IMR-90 (cell line): Measurements from ENCODE around the gene FBXW8. TPM values are rescaled to one million over a fixed set of nuclear protein-coding genes. Genes with fewer than 3 reads are reported as not detected.

Source experiments
- ATAC-seq: fragments of 200-7000 bp; cut with Tn5 transposase; 2 replicates; pipeline ENCODE4 v1.9.1; 2020; ENCODE audit warnings: low read depth, mild to moderate bottlenecking, moderate library complexity
- BruUV-seq: library from RNA; stranded (reverse); fragments of 400-500 nt; replicated peaks from 2 replicates; lab custom pipeline; 2021; lab: Mats Ljungman, UMichigan
- CTCF ChIA-PET: fragments of 300-600 bp; formaldehyde crosslinking; extraction: SDS; loops from one replicate; lab custom pipeline; 2021; ENCODE audit warnings: antibody characterized with exemption; lab: Yijun Ruan, JAX
- POLR2A ChIA-PET: fragments of 300-600 bp; sonication (Branson Sonifier 250); formaldehyde crosslinking; loops from one replicate; lab custom pipeline; 2022; ENCODE audit warnings: antibody characterized with exemption; ENCODE audit not compliant: unreplicated experiment; lab: Charles Lee
- DNase-seq: peaks from one replicate; pipeline ENCODE4 v3.0.0; 2013
- H2AFZ ChIP-seq: replicated peaks from 2 replicates; pipeline ENCODE3; 2013; ENCODE audit warnings: low read length, mild to moderate bottlenecking; ENCODE audit not compliant: poor library complexity
- H2AK5ac ChIP-seq: 2 replicates; pipeline ENCODE4 v1.6.1; 2013; ENCODE audit warnings: low read depth, low read length, inconsistent platforms
- H2AK9ac ChIP-seq: replicated peaks from 2 replicates; pipeline ENCODE3; 2013; ENCODE audit warnings: mild to moderate bottlenecking, low read depth, low read length, moderate library complexity; ENCODE audit not compliant: poor library complexity
- H2BK120ac ChIP-seq: 2 replicates; pipeline ENCODE4 v1.6.1; 2013; ENCODE audit warnings: low read depth, low read length, inconsistent platforms
- H2BK15ac ChIP-seq: 3 replicates; pipeline ENCODE4 v1.6.1; 2013; ENCODE audit warnings: low read depth, low read length, inconsistent platforms
- H2BK20ac ChIP-seq: 2 replicates; pipeline ENCODE4 v1.6.1; 2013; ENCODE audit warnings: low read depth, mild to moderate bottlenecking, inconsistent platforms, low read length, moderate library complexity
- H2BK5ac ChIP-seq: 2 replicates; pipeline ENCODE4 v1.6.1; 2013; ENCODE audit warnings: mild to moderate bottlenecking, low read depth, low read length, inconsistent platforms; ENCODE audit not compliant: poor library complexity, severe bottlenecking
- H3K14ac ChIP-seq: replicated peaks from 2 replicates; pipeline ENCODE4 v1.6.1; 2013; ENCODE audit warnings: low read depth, low read length, inconsistent platforms
- H3K18ac ChIP-seq: 2 replicates; pipeline ENCODE4 v1.6.1; 2013; ENCODE audit warnings: low read depth, low read length, control low read depth
- H3K23ac ChIP-seq: 2 replicates; pipeline ENCODE4 v1.6.1; 2013; ENCODE audit warnings: low read depth, low read length, inconsistent platforms
- H3K27ac ChIP-seq: 2 replicates; pipeline ENCODE4 v1.5.1; 2013; ENCODE audit warnings: mild to moderate bottlenecking, control low read depth, low read length; ENCODE audit not compliant: insufficient read depth
- H3K27me3 ChIP-seq: 2 replicates; pipeline ENCODE4 v1.6.1; 2013; ENCODE audit warnings: low read length; ENCODE audit not compliant: control insufficient read depth, insufficient read depth
- H3K36me3 ChIP-seq: 2 replicates; pipeline ENCODE4 v1.6.1; 2013; ENCODE audit warnings: low read length, mixed read lengths; ENCODE audit not compliant: control insufficient read depth, insufficient read depth
- H3K4ac ChIP-seq: 2 replicates; pipeline ENCODE4 v1.6.1; 2013; ENCODE audit warnings: low read depth, low read length, inconsistent platforms
- H3K4me1 ChIP-seq: 2 replicates; pipeline ENCODE4 v1.6.1; 2013; ENCODE audit warnings: low read length, mixed read lengths; ENCODE audit not compliant: control insufficient read depth, insufficient read depth
- H3K4me2 ChIP-seq: 2 replicates; pipeline ENCODE4 v1.6.1; 2013; ENCODE audit warnings: low read depth, mild to moderate bottlenecking, control low read depth, low read length, moderate library complexity
- H3K4me3 ChIP-seq: 2 replicates; pipeline ENCODE4 v1.5.1; 2013; ENCODE audit warnings: low read depth, mild to moderate bottlenecking, control low read depth, low read length, moderate library complexity; ENCODE audit not compliant: insufficient read depth
- H3K56ac ChIP-seq: 2 replicates; pipeline ENCODE4 v1.6.1; 2013; ENCODE audit warnings: low read length, inconsistent platforms; ENCODE audit not compliant: insufficient read depth; ENCODE audit errors: extremely low read depth
- H3K79me1 ChIP-seq, 2 experiments: 2 replicates each; pipeline ENCODE4 v1.6.1; 2013; ENCODE audit warnings: low read length in 2 of 2, inconsistent platforms in 1 of 2, low read depth in 1 of 2
- H3K9ac ChIP-seq: 2 replicates; pipeline ENCODE4 v1.6.1; 2013; ENCODE audit warnings: low read depth, low read length, control low read depth
- H3K9me1 ChIP-seq: 2 replicates; pipeline ENCODE4 v1.6.1; 2013; ENCODE audit warnings: low read length, inconsistent platforms; ENCODE audit not compliant: insufficient read depth
- H3K9me3 ChIP-seq: 2 replicates; pipeline ENCODE4 v1.6.1; 2013; ENCODE audit warnings: low read length; ENCODE audit not compliant: control insufficient read depth, insufficient read depth
- H4K20me1 ChIP-seq: 2 replicates; pipeline ENCODE4 v1.6.1; 2013; ENCODE audit warnings: low read length, inconsistent platforms; ENCODE audit not compliant: insufficient read depth
- H4K5ac ChIP-seq: 2 replicates; pipeline ENCODE4 v1.6.1; 2013; ENCODE audit warnings: mild to moderate bottlenecking, low read depth, low read length, control low read depth
- H4K8ac ChIP-seq, 2 experiments: 2 replicates each; pipeline ENCODE4 v1.6.1; 2013; ENCODE audit warnings: low read depth in 2 of 2, low read length in 2 of 2, control low read depth in 1 of 2, inconsistent platforms in 1 of 2
- H4K91ac ChIP-seq: 2 replicates; pipeline ENCODE4 v1.6.1; 2013; ENCODE audit warnings: low read depth, low read length, inconsistent platforms; ENCODE audit not compliant: insufficient read depth
- BHLHE40 ChIP-seq: fragments of 150-350 bp; IDR thresholded peaks from 2 replicates; pipeline ENCODE4 v1.6.1; 2016; ENCODE audit warnings: mild to moderate bottlenecking, low read depth, low read length
- WGBS, 2 experiments: methylation state at CpG; one replicate each; pipeline versions ENCODE4 v1.1.5 to v1.1.7; 2013; ENCODE audit warnings: missing lambda C conversion rate in 2 of 2; ENCODE audit not compliant: insufficient read length in 1 of 2; ENCODE audit errors: extremely low coverage in 2 of 2; 5-methylcytosine and 5-hydroxymethylcytosine counted together
- dilution Hi-C: fragments of 300-500 bp; cut with HindIII; formaldehyde crosslinking; loops from one replicate; pipeline ENCODE4 v1.14.3; 2018; ENCODE audit warnings: low sequenced_read_pairs; ENCODE audit not compliant: unreplicated experiment
- in situ Hi-C: fragments of 300-500 bp; cut with MboI; formaldehyde crosslinking; loops from 3 replicates; pipeline ENCODE4 v1.14.3; 2019; ENCODE audit warnings: low sequenced_read_pairs, inconsistent platforms, mixed read lengths
- intact Hi-C: fragments of 100-400 bp; cut with micrococcal nuclease; formaldehyde crosslinking; loops from 2 replicates; pipeline ENCODE4 v1.10.0; 2022
- polyA plus RNA-seq, 3 experiments: library from polyadenylated mRNA; depleted of rRNA; stranded (reverse); fragments of >200 nt; gene quantifications; 2 replicates each; pipeline ENCODE4 v1.2.3, GENCODE V29; 2012; ENCODE audit warnings: low replicate concordance in 1 of 3
- total RNA-seq: library from RNA; depleted of rRNA; stranded (reverse); fragments of >200 nt; gene quantifications from 2 replicates; pipeline ENCODE4 v1.2.3, GENCODE V29; 2012
- TF ChIP-seq, protein P1 (sequence below): fragments of 150-350 bp; IDR thresholded peaks from 2 replicates; pipeline ENCODE4 v1.6.1; 2016; ENCODE audit warnings: low read depth, mild to moderate bottlenecking, low read length, moderate library complexity, borderline replicate concordance

The FBXW8 gene
- total and polyA plus RNA-seq, 2 of the 4 experiments (the other 2 are of a cell fraction): 20.3 to 25.8 TPM

DNA sequence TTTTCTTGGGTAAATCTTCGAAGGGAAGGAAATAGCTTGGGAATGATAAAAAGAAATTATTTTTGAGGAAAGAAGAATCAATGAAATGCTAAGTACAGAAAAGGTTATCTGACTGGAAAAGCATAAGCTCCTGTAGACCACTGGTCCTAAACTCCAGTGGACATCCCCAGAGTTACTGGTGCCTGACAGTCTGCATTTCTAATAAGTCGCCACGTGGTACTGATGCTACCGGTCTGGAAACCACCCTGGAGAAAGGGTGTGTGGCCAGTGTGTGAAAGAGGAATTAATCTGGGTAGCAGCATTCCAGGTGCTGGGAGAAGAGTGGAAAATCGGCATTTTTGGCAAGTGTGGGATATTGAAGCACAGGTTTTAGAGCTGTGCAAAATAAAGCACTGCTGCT is 73.3 kb downstream of the FBXW8 start:
- Histone ChIP-seq H3K18ac (no peak overlapping the region), H3K4me3 (no peak overlapping the region), H3K27ac (no peak overlapping the region), H3K56ac (no peak overlapping the region), H3K27me3 (no peaks in the 10 kb centered on the region), H4K8ac (no peak overlapping the region), H3K14ac (no peak overlapping the region), H3K4me2 (no peak overlapping the region), H2AK5ac (no peak overlapping the region), H4K5ac (no peak overlapping the region), H2AK9ac (no peak overlapping the region), H2BK15ac (no peak overlapping the region), H3K23ac (no peak overlapping the region), H3K36me3 (peaks cover 13% of the 10 kb centered on the region), H3K9ac (no peak overlapping the region), H2BK20ac (no peak overlapping the region), H3K79me1 (peaks cover 10 to 19% of the 10 kb centered on the region in 2 experiments; a peak in 3 of 4 replicates), H3K4me1 (peaks cover 6% of the 10 kb centered on the region), H2BK120ac (no peak overlapping the region), H2BK5ac (no peak overlapping the region), H3K9me3 (no peaks in the 10 kb centered on the region), H4K20me1 (peaks cover 4% of the 10 kb centered on the region; the same call in 1 of the 2 replicates), H3K4ac (no peak overlapping the region), H3K9me1 (peaks cover 14% of the 10 kb centered on the region; the same call in 1 of the 2 replicates), H4K91ac (no peak overlapping the region), H2AFZ (no peak overlapping the region)
- DNase-seq (no peak), ATAC-seq (no peak)
- intact Hi-C loops: loop anchor here (5.0 kb wide), 1 partner anchor 67 kb away; no protein-coding TSS in a partner anchor
- WGBS, 2 experiments: 50 to 100% methylated on average over 1 of the region's 5 CpGs
- dilution Hi-C loops: no loop called here
- no TSS peak for BruUV-seq
- CTCF ChIA-PET: interaction anchor here (0.5 to 1.2 kb wide), 2 partner anchors 9 to 63 kb away, joined by 3 to 5 read pairs; no protein-coding TSS in a partner anchor
- TF ChIP-seq, protein P1, sequence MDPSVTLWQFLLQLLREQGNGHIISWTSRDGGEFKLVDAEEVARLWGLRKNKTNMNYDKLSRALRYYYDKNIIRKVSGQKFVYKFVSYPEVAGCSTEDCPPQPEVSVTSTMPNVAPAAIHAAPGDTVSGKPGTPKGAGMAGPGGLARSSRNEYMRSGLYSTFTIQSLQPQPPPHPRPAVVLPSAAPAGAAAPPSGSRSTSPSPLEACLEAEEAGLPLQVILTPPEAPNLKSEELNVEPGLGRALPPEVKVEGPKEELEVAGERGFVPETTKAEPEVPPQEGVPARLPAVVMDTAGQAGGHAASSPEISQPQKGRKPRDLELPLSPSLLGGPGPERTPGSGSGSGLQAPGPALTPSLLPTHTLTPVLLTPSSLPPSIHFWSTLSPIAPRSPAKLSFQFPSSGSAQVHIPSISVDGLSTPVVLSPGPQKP: no peak
- TF ChIP-seq BHLHE40: no peak
- POLR2A ChIA-PET: no interaction called here
- in situ Hi-C loops: no loop called here
